Lower lobe of right lung (tissue), 2 donors: ENCODE results near the gene IPO13. TPM values are rescaled to one million over a fixed set of nuclear protein-coding genes. Genes with fewer than 3 reads are reported as not detected.

ENCODE experiments used
- ATAC-seq, 2 donors: fragments of 200-7000 bp; cut with Tn5 transposase; one replicate each; pipeline ENCODE4 v1.9.1; 2020 to 2022; ENCODE audit warnings: mild to moderate bottlenecking in 2 of 2, moderate library complexity in 2 of 2
- DNase-seq: peaks from one replicate; pipeline ENCODE4 v3.0.0-alpha.2; 2020
- H3K27ac ChIP-seq: fragments of 200-600 bp; one replicate; pipeline ENCODE4 v1.8.0; 2022
- H3K27me3 ChIP-seq: fragments of 200-600 bp; one replicate; pipeline ENCODE4 v1.8.0; 2022; ENCODE audit warnings: low read depth
- H3K36me3 ChIP-seq: fragments of 200-600 bp; one replicate; pipeline ENCODE4 v1.8.0; 2022; ENCODE audit warnings: mild to moderate bottlenecking
- H3K4me1 ChIP-seq: fragments of 200-600 bp; one replicate; pipeline ENCODE4 v1.8.0; 2022
- H3K4me3 ChIP-seq: fragments of 200-600 bp; one replicate; pipeline ENCODE4 v1.8.0; 2022; ENCODE audit warnings: mild to moderate bottlenecking
- H3K9me3 ChIP-seq: fragments of 200-600 bp; one replicate; pipeline ENCODE4 v1.8.0; 2022
- intact Hi-C: fragments of 100-400 bp; cut with DNase I; formaldehyde crosslinking; loops from one replicate; pipeline ENCODE4 v1.11.0; 2022
- total RNA-seq: library from RNA; stranded (reverse); fragmentation: NEBNext Ultra II Directional; extraction: Animal tissue kit (Norgen Biotek cat#: 25700); gene quantifications from one replicate; pipeline ENCODE4 v1.2.1, GENCODE V29; 2021
- TF ChIP-seq, protein P1 (sequence below): fragments of 200-600 bp; IDR thresholded peaks from one replicate; pipeline ENCODE4 v1.8.0; 2022; ENCODE audit warnings: antibody characterized with exemption, mild to moderate bottlenecking
- donor health status: DM: no; HTN: yes; CAD: no; lungs with severe emphysema.

IPO13 gene
- total RNA-seq, 1 donor from 2014 or later: 28.2 TPM

DNA sequence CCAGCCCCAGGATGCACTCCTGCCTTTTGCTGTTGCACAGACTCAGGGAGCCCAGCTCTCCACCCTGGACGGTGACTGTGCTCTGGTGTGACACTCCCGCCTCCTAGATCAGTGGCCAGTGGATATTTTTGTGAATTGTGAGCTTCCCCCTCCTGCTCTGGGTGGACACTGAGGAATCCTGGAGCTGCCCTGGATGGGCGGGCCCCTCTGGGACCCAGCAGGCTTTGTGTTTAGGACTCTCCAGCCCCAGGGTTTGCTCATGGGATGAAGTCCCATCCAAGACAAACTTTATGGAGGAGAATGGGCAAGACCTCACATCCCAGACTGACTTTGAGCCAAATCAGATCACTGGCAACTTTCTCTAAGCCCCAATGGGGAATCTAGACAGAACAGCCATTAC, 68.5 kb downstream of the IPO13 start:
- Histone ChIP-seq H3K27ac (no peak overlapping the region), H3K9me3 (no peaks in the 10 kb centered on the region), H3K27me3 (no peaks in the 10 kb centered on the region), H3K4me3 (no peak overlapping the region), H3K36me3 (no peaks in the 10 kb centered on the region), H3K4me1 (no peaks in the 10 kb centered on the region)
- DNase-seq (no peak), ATAC-seq (no peak)
- TF ChIP-seq, protein P1, sequence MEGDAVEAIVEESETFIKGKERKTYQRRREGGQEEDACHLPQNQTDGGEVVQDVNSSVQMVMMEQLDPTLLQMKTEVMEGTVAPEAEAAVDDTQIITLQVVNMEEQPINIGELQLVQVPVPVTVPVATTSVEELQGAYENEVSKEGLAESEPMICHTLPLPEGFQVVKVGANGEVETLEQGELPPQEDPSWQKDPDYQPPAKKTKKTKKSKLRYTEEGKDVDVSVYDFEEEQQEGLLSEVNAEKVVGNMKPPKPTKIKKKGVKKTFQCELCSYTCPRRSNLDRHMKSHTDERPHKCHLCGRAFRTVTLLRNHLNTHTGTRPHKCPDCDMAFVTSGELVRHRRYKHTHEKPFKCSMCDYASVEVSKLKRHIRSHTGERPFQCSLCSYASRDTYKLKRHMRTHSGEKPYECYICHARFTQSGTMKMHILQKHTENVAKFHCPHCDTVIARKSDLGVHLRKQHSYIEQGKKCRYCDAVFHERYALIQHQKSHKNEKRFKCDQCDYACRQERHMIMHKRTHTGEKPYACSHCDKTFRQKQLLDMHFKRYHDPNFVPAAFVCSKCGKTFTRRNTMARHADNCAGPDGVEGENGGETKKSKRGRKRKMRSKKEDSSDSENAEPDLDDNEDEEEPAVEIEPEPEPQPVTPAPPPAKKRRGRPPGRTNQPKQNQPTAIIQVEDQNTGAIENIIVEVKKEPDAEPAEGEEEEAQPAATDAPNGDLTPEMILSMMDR: no peak
- intact Hi-C loops: no loop called here

- intact Hi-C loops: no loop called here
- Histone ChIP-seq H3K9me3 (no peaks in the 10 kb centered on the region), H3K4me1 (no peaks in the 10 kb centered on the region), H3K27ac (no peak overlapping the region), H3K4me3 (no peak overlapping the region), H3K27me3 (no peaks in the 10 kb centered on the region), H3K36me3 (no peaks in the 10 kb centered on the region)
- DNase-seq (no peak), ATAC-seq (no peak)
- TF ChIP-seq, protein P1: no peak
These were observed 69.5 kb downstream of the IPO13 start for GRCh38 chr1:44016041-44016889.

GRCh38 chr1:44016890-44017400, 70.2 kb downstream of the IPO13 start:
- Histone ChIP-seq H3K4me1 (no peaks in the 10 kb centered on the region), H3K27ac (no peak overlapping the region), H3K9me3 (no peaks in the 10 kb centered on the region), H3K4me3 (no peak overlapping the region), H3K27me3 (no peaks in the 10 kb centered on the region), H3K36me3 (no peaks in the 10 kb centered on the region)
- TF ChIP-seq, protein P1: no peak
- ATAC-seq (no peak), DNase-seq (no peak)
- intact Hi-C loops: no loop called here

Other genes with a start within 250 kb of the IPO13 start
- gene ST3GAL3, start 239.4 kb upstream of the IPO13 start, total RNA-seq: 23.6 TPM
- gene ARTN, start 13.1 kb upstream of the IPO13 start, total RNA-seq: 0.27 TPM
- 15.0 TPM for gene DPH2, start 23.1 kb downstream of the IPO13 start, total RNA-seq
- 205 TPM for gene ATP6V0B, start 28.0 kb downstream of the IPO13 start, total RNA-seq
- 17.3 TPM for gene B4GALT2, start 32.3 kb downstream of the IPO13 start, total RNA-seq
- 10.7 TPM for gene CCDC24, start 44.6 kb downstream of the IPO13 start, total RNA-seq
- gene SLC6A9, start 84.5 kb downstream of the IPO13 start, total RNA-seq: 24.2 TPM
- gene KLF17, start 171.9 kb downstream of the IPO13 start, total RNA-seq: 0.47 TPM
- not detected for gene KLF18, start 194.7 kb downstream of the IPO13 start, total RNA-seq